Peyer's patch (tissue), 4 donors: ENCODE data around the gene ATP5MC2. TPM values are rescaled to one million over a fixed set of nuclear protein-coding genes. Genes with fewer than 3 reads are reported as not detected.

Experiments used
- DNase-seq, 3 donors: peaks; one replicate each; pipeline ENCODE4 v3.0.0-alpha.2; 2017 to 2019
- H3K27ac ChIP-seq, 4 donors: fragments of 200-600 bp; sonication (generic); one replicate each; pipeline ENCODE4 v1.5.1; 2016 to 2019
- H3K27me3 ChIP-seq, 2 donors: fragments of 200-600 bp; sonication (generic); one replicate each; pipeline ENCODE4 v1.5.1; 2019
- H3K36me3 ChIP-seq, 3 donors: fragments of 200-600 bp; sonication (generic); one replicate each; pipeline ENCODE4 v1.5.1; 2016 to 2019
- H3K4me1 ChIP-seq, 4 donors: fragments of 200-600 bp; sonication (generic); one replicate each; pipeline ENCODE4 v1.5.1; 2016 to 2019
- H3K4me3 ChIP-seq, 4 donors: fragments of 200-600 bp; sonication (generic); 1 replicate in 3 of 4; 2 replicates in 1 of 4; pipeline ENCODE4 v1.5.1; 2016 to 2019; ENCODE audit warnings: mild to moderate bottlenecking in 1 of 4
- H3K9me3 ChIP-seq, 4 donors: fragments of 200-600 bp; sonication (generic); one replicate each; pipeline ENCODE4 v1.5.1; 2016 to 2019; ENCODE audit warnings: mild to moderate bottlenecking in 1 of 4
- CTCF ChIP-seq, 6 experiments: fragments of 450-650 bp in 4 of 6; fragments of 200-600 bp in 2 of 6; sonication (generic) in 1 of 6; IDR thresholded peaks; one replicate each; pipeline ENCODE4 v1.5.1; 2017 to 2019; ENCODE audit warnings: antibody characterized with exemption in 6 of 6, mild to moderate bottlenecking in 3 of 6, moderate library complexity in 1 of 6
- POLR2A ChIP-seq, 2 donors: fragments of 450-650 bp; IDR thresholded peaks; one replicate each; pipeline ENCODE4 v1.5.1; 2017; ENCODE audit warnings: antibody characterized with exemption in 2 of 2, mild to moderate bottlenecking in 2 of 2, moderate library complexity in 2 of 2
- total RNA-seq, 4 donors: library from RNA; depleted of rRNA; stranded (reverse); fragments of >200 nt; gene quantifications; one replicate each; pipeline ENCODE4 v1.1.0, GENCODE V29; 2016

ATP5MC2 gene
- total RNA-seq, 4 donors from 2014 or later, result 118 to 246 (median 203) TPM

GRCh38 chr12:53624458-53624857 lies 51.4 kb downstream of the ATP5MC2 start:
- H3K27ac ChIP-seq, result peak overlapping the region in 3 of 4 donors; percentile 89 to 96 (median 89)
- no peaks in the 10 kb centered on the region for H3K27me3 ChIP-seq
- TF ChIP-seq CTCF (IDR thresholded peaks at IDR 0.05) (no peak), POLR2A (IDR thresholded peaks at IDR 0.05) (no peak)
- DNase-seq, result no peak
- H3K4me1 ChIP-seq, result peaks cover 0 to 23% (median 4%) of the 10 kb centered on the region in 4 donors
- H3K4me3 ChIP-seq, result peak overlapping the region in 2 of 4 donors; percentile 66 to 88
- H3K36me3 ChIP-seq, result no peaks in the 10 kb centered on the region
- H3K9me3 ChIP-seq, result no peaks in the 10 kb centered on the region

DNA sequence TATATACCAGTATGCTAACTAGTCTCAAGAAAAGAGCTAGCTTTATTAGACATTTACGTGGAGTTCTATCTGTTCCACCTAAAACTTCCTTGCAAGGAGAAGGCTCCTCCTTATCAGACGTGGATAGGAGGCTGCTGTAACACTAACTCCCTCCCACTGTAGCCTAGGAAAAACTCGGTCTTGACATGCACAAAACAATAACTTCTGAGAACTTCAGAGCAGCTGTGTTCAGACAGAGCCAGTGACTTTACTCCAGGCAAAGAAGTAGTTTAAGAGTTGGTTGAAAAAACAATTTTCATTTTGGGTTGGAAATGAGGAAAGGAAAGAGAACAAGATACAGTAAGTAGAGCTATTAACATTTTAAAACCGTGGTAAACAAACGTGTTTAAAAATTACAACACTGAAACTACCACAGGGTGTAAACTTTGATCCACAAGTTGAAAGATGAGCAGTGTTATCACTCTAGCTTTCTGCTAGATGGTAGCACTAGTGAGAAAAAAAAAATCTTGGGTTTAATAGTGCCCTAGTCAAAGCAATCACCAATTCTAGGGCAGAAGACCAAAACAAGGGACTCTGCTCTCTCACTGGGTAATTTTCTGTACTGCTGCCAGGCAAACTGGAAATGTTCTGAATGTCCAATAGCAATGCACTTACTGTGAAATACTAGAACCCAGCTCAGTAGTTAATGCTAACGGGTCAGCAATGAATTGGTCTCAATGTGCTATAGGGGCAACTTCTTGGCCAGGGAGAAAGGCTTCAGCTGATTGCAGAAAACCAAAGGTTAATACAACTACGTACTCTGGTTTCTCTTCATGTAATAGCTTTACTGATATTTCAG lies 52.1 kb downstream of the ATP5MC2 start:
- H3K27me3 ChIP-seq, result no peaks in the 10 kb centered on the region
- TF ChIP-seq CTCF (IDR thresholded peaks at IDR 0.05) (no peak), POLR2A (IDR thresholded peaks at IDR 0.05) (no peak)
- peak overlapping the region in 2 of 4 donors; percentile 66 to 88 for H3K4me3 ChIP-seq
- no peak for DNase-seq
- H3K36me3 ChIP-seq, result no peaks in the 10 kb centered on the region
- H3K4me1 ChIP-seq, result peaks cover 0 to 28% (median 4%) of the 10 kb centered on the region in 4 donors
- H3K27ac ChIP-seq, result peak overlapping the region in 3 of 4 donors; percentile 25 to 96 (median 89)
- no peaks in the 10 kb centered on the region for H3K9me3 ChIP-seq

DNA sequence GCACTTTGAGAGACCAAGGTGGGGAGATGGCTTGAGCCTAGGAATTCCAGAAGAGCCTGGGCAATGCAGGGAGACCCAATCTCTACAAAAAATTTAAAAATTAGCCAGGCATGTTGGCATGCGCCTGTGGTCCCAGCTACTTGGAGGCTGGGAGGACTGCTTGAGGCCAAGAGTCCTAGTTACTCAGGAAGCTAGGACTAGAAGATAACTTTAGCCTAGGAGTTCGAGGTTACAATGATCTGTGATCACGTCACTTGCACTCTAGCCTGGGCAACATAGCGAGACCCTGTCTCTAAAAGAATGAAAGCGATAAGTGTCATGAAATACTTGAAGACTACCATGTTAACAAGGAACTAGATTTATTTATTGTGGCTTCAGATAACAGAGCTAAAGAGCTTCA lies 53.2 kb downstream of the ATP5MC2 start:
- DNase-seq, result no peak
- H3K27ac ChIP-seq, result peak overlapping the region in 1 of 4 donors; percentile 89

GRCh38 chr12:53618275-53618674 lies 57.6 kb downstream of the ATP5MC2 start:
- Histone ChIP-seq H3K9me3 (no peaks in the 10 kb centered on the region), H3K4me3 (no peak overlapping the region), H3K27ac (peak overlapping the region in 2 of 4 donors; percentile 0 to 44), H3K4me1 (peaks cover 0 to 10% (median 0%) of the 10 kb centered on the region in 4 donors), H3K36me3 (no peaks in the 10 kb centered on the region), H3K27me3 (no peaks in the 10 kb centered on the region)
- no peak for TF ChIP-seq POLR2A (IDR thresholded peaks at IDR 0.05)
- no peak for TF ChIP-seq CTCF (IDR thresholded peaks at IDR 0.05)
- no peak for DNase-seq

More for the DNA sequence above, 53.2 kb downstream of the ATP5MC2 start:
- Histone ChIP-seq H3K36me3 (no peaks in the 10 kb centered on the region), H3K4me1 (peaks cover 0 to 31% (median 4%) of the 10 kb centered on the region in 4 donors), H3K9me3 (no peaks in the 10 kb centered on the region), H3K4me3 (no peak overlapping the region), H3K27me3 (no peaks in the 10 kb centered on the region)
- TF ChIP-seq POLR2A (IDR thresholded peaks at IDR 0.05) (no peak), CTCF (IDR thresholded peaks at IDR 0.05) (no peak)

- Histone ChIP-seq H3K36me3 (no peaks in the 10 kb centered on the region), H3K4me3 (no peak overlapping the region), H3K27ac (peak overlapping the region in 1 of 4 donors; percentile 0), H3K4me1 (peaks cover 0 to 10% (median 0%) of the 10 kb centered on the region in 4 donors), H3K9me3 (no peaks in the 10 kb centered on the region), H3K27me3 (no peaks in the 10 kb centered on the region)
- TF ChIP-seq CTCF (IDR thresholded peaks at IDR 0.05) (no peak), POLR2A (IDR thresholded peaks at IDR 0.05) (no peak)
- no peak for DNase-seq
Observed at GRCh38 chr12:53617700-53618099, 58.2 kb downstream of the ATP5MC2 start.
